ENCODE measurements around the gene FOXJ2.

DNA sequence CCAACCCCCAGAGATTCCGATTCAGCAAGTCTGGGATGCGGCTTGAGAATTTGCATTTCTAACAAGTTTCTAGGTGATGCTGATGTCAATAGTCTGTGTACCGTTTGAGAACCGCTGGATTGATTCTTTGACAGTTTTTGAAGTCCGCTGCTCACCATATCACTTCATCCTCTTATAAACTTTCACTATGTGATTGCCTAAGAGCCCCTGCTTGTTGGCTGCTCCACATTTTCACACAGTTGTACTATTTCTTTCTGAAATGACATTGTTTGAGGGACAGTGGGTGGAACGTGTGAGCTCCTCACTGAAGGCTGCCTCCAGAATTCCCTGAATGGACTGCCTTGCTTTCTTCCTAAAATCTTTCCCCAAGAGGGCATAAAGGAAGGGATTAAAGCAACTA is 26.0 kb downstream of the FOXJ2 start:
- TF ChIP-seq EZH2 (IDR thresholded peaks at IDR 0.05) (no peak), EZH2phosphoT487 (IDR thresholded peaks at IDR 0.05) (no peak)
- TF ChIP-seq, protein P1, sequence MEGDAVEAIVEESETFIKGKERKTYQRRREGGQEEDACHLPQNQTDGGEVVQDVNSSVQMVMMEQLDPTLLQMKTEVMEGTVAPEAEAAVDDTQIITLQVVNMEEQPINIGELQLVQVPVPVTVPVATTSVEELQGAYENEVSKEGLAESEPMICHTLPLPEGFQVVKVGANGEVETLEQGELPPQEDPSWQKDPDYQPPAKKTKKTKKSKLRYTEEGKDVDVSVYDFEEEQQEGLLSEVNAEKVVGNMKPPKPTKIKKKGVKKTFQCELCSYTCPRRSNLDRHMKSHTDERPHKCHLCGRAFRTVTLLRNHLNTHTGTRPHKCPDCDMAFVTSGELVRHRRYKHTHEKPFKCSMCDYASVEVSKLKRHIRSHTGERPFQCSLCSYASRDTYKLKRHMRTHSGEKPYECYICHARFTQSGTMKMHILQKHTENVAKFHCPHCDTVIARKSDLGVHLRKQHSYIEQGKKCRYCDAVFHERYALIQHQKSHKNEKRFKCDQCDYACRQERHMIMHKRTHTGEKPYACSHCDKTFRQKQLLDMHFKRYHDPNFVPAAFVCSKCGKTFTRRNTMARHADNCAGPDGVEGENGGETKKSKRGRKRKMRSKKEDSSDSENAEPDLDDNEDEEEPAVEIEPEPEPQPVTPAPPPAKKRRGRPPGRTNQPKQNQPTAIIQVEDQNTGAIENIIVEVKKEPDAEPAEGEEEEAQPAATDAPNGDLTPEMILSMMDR (IDR thresholded peaks at IDR 0.05), result no peak

Measured in neural progenitor cell (in vitro differentiated cells).